Astrocyte of the cerebellum (primary cell): ENCODE measurements around the gene PECR.

Experiments
- DNase-seq: peaks from one replicate; pipeline ENCODE4 v3.0.0-alpha.2; 2011; ENCODE audit warnings: low read depth
- H3K4me3 ChIP-seq: 2 replicates; pipeline ENCODE4 v1.5.1; 2011; ENCODE audit warnings: mild to moderate bottlenecking, low read depth, low read length, moderate library complexity
- in situ Hi-C: cut with HindIII; loops from 2 replicates; pipeline ENCODE4 v1.10.0; 2017; ENCODE audit warnings: low sequenced_read_pairs
- TF ChIP-seq, protein P1 (sequence below): IDR thresholded peaks from 2 replicates; pipeline ENCODE4 v1.5.1; 2012; ENCODE audit warnings: low read length, low read depth, moderate library complexity, mild to moderate bottlenecking; ENCODE audit errors: missing control alignments

PECR gene

DNA sequence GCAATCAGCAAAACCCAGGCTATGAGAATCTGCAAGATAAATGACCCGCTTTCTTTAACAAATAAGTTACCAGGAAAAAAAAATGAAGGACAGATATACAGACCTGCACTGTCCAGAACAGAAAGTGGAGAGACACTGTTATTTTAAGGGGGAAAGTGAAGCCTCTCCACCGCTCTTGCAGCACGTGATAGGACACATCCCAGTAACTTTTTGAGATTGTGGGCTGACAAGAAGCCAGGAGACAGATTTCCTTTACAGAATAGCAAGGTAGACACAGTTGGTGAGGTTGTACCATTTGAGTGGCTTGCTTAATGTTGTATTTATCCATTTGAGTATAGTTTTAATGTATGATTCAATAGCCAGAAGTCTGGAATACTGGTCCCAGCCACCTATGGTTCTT, 13.1 kb upstream of the PECR start:
- no peak overlapping the region for H3K4me3 ChIP-seq
- DNase-seq: no peak
- in situ Hi-C loops: no loop called here
- TF ChIP-seq, protein P1, sequence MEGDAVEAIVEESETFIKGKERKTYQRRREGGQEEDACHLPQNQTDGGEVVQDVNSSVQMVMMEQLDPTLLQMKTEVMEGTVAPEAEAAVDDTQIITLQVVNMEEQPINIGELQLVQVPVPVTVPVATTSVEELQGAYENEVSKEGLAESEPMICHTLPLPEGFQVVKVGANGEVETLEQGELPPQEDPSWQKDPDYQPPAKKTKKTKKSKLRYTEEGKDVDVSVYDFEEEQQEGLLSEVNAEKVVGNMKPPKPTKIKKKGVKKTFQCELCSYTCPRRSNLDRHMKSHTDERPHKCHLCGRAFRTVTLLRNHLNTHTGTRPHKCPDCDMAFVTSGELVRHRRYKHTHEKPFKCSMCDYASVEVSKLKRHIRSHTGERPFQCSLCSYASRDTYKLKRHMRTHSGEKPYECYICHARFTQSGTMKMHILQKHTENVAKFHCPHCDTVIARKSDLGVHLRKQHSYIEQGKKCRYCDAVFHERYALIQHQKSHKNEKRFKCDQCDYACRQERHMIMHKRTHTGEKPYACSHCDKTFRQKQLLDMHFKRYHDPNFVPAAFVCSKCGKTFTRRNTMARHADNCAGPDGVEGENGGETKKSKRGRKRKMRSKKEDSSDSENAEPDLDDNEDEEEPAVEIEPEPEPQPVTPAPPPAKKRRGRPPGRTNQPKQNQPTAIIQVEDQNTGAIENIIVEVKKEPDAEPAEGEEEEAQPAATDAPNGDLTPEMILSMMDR: no peak

DNA sequence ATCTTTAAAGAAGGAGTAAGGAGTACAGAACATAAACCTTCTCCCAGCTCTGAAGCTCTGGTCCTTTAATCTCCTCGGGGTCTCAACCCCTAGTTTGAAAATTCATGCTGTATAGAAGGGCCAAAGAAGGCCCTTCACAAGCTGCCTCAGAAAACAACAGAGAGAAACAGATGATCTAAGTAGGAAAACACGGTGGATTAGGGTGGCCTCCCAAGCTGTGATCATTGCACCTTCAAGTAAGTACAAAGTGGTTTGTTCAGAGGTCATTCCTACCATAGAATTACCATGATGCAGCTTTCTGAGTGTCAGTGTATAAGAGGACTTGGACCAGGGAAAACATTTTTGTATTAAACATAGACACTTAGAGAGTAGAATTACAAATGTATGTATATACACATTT, 11.0 kb upstream of the PECR start:
- in situ Hi-C loops: no loop called here
- TF ChIP-seq, protein P1: no peak

DNA sequence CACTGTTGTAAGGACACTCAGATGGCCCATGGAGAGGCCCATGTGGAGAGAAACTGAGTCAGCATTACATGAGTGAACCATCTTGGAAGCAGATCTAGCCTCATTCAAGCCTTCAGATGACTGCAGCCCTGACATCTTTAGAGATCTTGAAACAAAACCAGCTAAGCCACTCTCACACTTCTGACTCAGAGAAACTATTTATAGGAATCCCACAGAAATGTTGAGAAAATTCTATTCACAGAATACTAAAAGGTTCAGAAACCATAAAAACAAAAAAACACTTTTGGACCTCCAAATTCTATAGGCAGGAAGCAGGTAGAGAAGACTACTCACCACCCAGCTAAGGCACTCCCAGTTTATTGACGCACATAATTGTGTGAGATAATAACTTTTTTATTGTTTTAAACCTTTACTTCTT, 8.8 kb upstream of the PECR start:
- TF ChIP-seq, protein P1: no peak
- no peak overlapping the region for H3K4me3 ChIP-seq
- in situ Hi-C loops: no loop called here
- no peak for DNase-seq

More for the DNA sequence above, 11.0 kb upstream of the PECR start:
- no peak for DNase-seq
- H3K4me3 ChIP-seq: no peak overlapping the region

DNA sequence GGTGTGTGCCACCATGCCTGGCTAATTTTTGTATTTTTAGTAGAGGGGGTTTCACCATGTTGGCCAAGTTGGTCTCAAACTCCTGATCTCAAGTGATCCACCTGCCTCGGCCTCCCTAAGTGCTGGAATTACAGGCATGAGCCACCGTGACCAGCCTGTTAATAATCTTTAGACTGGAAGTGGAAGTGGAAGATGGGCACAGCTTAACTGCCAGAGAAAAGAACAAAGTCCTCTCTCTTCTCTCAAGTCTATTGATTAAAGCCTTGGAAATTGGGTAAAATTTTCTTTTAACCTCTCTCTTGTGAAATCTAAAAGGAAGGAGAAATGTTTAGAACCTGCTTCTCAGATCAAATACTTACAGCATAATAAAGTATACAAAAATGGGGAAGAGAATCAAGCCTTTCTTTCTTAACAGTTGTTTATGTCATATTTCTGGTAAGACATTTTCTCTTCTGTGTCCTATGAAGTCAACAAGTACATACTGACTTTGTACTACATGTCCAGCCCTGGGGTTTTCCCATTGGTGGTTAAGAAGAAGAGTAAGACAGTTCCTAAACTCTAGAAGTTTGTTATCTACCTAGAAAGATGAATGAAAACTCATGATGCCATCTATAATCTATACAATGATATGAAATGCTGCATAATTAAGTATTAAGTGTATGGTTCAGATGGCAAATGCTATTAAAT, 4.7 kb upstream of the PECR start:
- H3K4me3 ChIP-seq: no peak overlapping the region
- in situ Hi-C loops: no loop called here
- TF ChIP-seq, protein P1: no peak
- no peak for DNase-seq

DNA sequence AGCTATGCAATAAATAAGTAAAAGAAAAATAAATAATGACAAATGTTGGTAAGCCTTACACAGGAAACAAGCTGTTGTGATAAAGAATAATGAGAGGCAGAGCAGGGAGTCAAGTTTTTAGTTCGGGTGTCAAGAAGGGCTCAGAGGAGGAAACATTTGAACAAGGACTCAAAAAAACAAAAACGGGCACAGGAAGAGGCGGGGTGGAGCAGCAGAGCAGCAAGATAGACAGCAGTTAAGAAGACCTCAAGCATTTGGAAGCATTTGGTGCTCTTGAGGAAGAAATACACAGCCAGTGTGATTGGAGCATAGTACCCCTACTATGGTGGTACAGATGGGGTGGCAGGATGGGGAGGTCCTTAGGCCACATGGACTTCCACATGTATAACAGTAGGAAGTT, 2.9 kb upstream of the PECR start:
- no peak for DNase-seq
- TF ChIP-seq, protein P1: no peak
- in situ Hi-C loops: no loop called here
- no peak overlapping the region for H3K4me3 ChIP-seq

DNA sequence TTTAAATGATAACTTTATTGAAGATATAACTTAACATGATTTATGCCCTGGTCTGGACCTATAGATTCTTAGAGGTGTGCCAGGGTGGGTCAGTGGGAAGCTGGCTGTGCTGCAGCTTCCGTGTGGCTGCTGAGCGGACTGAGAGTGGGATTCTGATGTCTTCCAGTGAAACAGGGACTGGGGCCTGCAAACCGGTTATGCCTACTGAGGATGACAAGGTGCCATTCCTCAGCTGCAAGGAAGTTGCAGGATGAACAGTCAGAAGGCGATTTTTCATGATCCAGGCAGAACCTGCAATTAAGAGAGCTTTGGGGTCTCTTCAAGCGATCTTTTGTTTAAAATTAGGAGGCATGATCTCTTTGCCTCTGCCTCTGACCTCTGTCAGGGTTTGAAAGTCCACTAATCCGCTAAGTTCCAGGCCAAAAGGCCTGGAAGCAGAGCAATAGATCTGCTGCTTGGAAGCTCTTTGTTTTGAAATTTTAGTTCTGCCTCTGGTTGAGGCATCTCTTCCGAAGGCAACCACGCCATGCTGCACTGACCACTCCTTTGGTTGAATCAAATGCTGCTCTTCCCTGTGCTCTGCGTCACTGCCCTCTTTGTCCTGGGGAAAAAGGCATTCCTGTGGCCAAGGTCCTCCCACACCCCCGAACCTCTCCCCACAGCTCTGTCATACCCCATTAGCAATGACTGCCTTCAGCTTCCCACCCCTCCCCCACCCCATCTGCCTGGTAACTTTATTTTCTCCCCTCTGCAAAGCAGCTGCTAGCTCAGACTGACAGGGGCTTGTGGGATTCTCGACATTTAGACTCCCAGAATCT, 2.1 kb upstream of the PECR start:
- in situ Hi-C loops: no loop called here
- TF ChIP-seq, protein P1: no peak
- H3K4me3 ChIP-seq: no peak overlapping the region
- peak; percentile 81 for DNase-seq
